Keratinocyte (primary cell): ENCODE data around the gene BRSK2.

Experiments
- CTCF ChIP-seq, 3 experiments: IDR thresholded peaks in 1 of 3; conservative IDR thresholded peaks in 1 of 3; optimal IDR thresholded peaks in 1 of 3; 2 replicates in 2 of 3; 3 replicates in 1 of 3; pipeline versions ENCODE3 to v1.5.1; 2011; ENCODE audit warnings: low read length in 3 of 3, mild to moderate bottlenecking in 3 of 3, moderate library complexity in 2 of 3, control low read depth in 1 of 3, inconsistent platforms in 1 of 3; ENCODE audit not compliant: insufficient read depth in 2 of 3; ENCODE audit errors: extremely low read depth in 1 of 3
- EZH2 ChIP-seq: IDR thresholded peaks from one replicate; pipeline ENCODE4 v1.6.1; 2012; ENCODE audit warnings: inconsistent platforms, mild to moderate bottlenecking, low read length, moderate library complexity

- TF ChIP-seq CTCF (optimal IDR thresholded peaks at IDR 0.05 in 1 of 3, IDR thresholded peaks at IDR 0.05 in 1 of 3, conservative IDR thresholded peaks at IDR 0.05 in 1 of 3; ENCODE audit: extremely low read depth in 1 of 3, insufficient read depth in 2 of 3, low read length in 3 of 3) (no peak), EZH2 (no peak)
Measured at GRCh38 chr11:1504581-1505290, 115.0 kb downstream of the BRSK2 start.
